Fibroblast of peridontal ligament (primary cell): ENCODE measurements around the gene OR11A1.

Experiments
- DNase-seq: peaks from one replicate; pipeline ENCODE4 v3.0.0-alpha.2; 2010; ENCODE audit errors: extremely low read depth

Gene OR11A1

DNA sequence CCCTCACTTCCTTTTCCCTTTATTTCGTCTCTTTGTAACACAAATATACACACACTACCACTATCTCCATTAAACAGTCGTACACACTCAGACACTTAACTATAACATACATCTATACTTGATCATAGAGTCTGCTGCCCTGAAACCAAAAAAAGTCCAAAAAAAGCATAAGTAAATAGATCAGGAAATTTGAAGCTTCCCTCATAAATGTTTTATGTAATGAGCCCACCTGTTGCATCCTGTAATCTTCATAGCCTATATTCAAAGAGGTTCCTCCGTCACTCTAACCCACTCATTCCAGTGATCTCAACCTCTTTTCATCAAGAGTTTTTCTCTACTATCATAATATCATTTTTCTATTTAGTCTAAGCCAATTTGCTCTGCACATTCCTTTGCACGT, 68.3 kb downstream of the OR11A1 start:
- DNase-seq, result no peak

DNA sequence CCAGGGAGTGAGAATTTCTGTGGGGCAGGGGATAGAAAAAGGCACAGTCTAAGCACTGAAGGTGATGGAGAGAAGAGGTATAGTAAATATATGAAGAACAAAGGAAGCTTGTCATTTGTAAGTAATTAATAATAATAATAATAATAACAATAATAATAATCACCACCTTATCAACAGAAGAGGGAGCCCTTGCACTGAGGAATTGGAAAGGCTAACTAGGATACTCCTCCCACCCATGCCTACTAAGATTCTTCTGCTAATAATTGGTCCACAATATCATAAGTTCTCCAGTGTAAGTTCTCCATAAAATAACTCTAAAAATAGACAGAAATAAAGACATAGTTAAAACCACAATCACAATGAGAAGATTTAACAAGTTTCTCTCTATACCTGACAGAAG, 80.9 kb downstream of the OR11A1 start:
- no peak for DNase-seq
